Placental epithelial cell (primary cell): ENCODE results near the gene ANKRD62. TPM values are rescaled to one million over a fixed set of nuclear protein-coding genes. Genes with fewer than 3 reads are reported as not detected.

ENCODE experiments used
- small RNA-seq: library from RNA; depleted of rRNA; stranded (forward); fragments of <200 nt; gene quantifications from one replicate; pipeline ENCODE3, GENCODE V24; 2012
- total RNA-seq: library from RNA; depleted of rRNA; stranded (reverse); fragments of >200 nt; gene quantifications from 2 replicates; pipeline ENCODE4 v1.2.3, GENCODE V29; 2012

Gene ANKRD62
- not detected in 2 replicates for total RNA-seq

GRCh38 chr18:12093520-12094257 is at the start of gene ANKRD62:
Gene ANKRD62, plus strand, starts transcription at chr18:12093843. Its CDS starts 175 bp downstream, at chr18:12094018.

Small RNAs within 50 kb of the gene (small RNA-seq; reads per million reads assigned to genes)
- not detected for gene RNU6-324P

Other genes starting within 250 kb of the ANKRD62 start
- gene CHMP1B, start 242.4 kb upstream of the ANKRD62 start, total RNA-seq, result 72.1 and 76.2 TPM in 2 replicates
- 37.0 and 43.6 TPM in 2 replicates for gene MPPE1, start 185.5 kb upstream of the ANKRD62 start, total RNA-seq
- 3.5 and 4.7 TPM in 2 replicates for gene IMPA2, start 112.3 kb upstream of the ANKRD62 start, total RNA-seq
- gene CIDEA, start 160.5 kb downstream of the ANKRD62 start, total RNA-seq, result not detected in 2 replicates
- gene TUBB6, start 214.4 kb downstream of the ANKRD62 start, total RNA-seq, result 242 and 398 TPM in 2 replicates